ENCODE data around the gene ODF2.
"Not testable (repeated sequence)": the region's sequence is repeated elsewhere in the genome, so short reads cannot be mapped to it uniquely, and the experiment has no call there.

ODF2 gene

GRCh38 chr9:128455849-128456612 is at the start of gene ODF2:
Gene ODF2, plus strand, starts transcription at chr9:128456006. Its CDS starts 86 bp downstream, at chr9:128456092.
- DNase-seq: peak; percentile 98

DNA sequence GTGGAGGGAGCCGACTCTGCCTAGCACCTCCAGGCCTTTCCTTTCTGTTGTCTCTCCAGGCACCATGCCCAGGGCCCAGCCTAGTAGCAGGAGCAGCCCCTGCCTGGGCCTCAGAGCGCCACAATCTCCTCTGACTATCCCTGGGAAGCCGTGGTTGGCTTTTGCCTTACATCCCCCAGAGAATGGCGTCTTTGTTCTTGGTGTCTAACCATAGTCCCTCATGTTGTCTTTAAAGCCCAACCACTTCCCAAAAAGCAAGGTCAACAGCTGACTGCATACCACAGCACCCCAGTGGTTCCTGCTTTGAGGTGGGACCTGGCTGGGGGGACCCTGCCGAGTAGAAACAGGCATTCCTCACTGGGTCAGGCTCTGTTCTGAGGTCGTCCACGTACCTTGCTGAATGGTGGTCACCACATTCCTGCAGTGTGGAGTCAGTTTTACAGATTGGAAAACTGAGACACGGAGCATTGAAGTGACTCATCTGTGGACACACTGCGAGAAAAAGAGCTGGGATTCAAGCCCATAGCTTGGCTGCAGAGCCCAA is 48.9 kb upstream of the ODF2 start:
- no peak for DNase-seq

- DNase-seq: no peak
These were observed 46.8 kb upstream of the ODF2 start for GRCh38 chr9:128408963-128409431.

- DNase-seq: no peak
These were observed 46.4 kb upstream of the ODF2 start for GRCh38 chr9:128409450-128409849.

DNA sequence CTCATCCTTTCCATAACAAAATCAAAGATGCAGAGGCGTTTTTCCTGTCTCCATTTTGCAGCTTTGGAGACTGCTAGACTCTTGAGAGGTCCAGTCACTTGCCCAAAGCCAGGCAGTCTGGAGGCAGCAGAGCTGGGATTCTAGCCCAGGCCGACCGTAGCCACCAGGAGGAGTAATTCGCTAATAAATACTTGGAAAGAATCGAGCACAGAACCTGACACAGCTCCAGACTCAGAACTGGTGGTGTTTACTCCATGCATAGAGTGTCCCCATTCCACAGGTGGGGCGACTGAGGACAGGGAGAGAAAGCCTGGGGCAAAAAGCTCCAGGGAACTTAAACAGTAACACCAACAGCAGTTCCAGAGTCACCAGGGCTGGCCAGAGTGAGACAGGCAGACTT is 45.8 kb upstream of the ODF2 start:
- DNase-seq: no peak

- DNase-seq: no peak
These were observed 44.3 kb upstream of the ODF2 start for GRCh38 chr9:128411364-128412119.

- peak; percentile 73 for DNase-seq
These were observed 43.6 kb upstream of the ODF2 start for GRCh38 chr9:128412120-128412790.

- DNase-seq: not testable (repeated sequence)
These were observed 42.1 kb upstream of the ODF2 start for GRCh38 chr9:128413728-128414127.

DNA sequence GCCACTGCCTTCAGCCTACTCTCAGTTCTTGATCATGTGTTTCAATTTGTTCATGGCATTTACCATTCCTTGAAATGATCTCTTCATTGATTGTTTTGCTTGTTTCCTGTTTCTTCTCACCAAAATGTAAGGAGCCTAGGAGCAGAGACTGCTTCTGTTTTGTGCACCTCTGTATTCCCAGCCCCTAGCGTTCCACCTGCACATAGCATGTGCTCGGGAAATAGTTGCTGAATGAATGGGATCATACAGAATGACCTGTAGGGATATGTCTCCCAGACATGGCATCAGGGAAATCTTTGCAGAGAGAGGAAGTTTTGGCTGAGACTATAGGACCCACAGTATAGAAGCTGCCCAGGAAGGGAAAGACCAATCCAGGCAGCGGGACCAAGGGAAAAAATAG is 41.3 kb upstream of the ODF2 start:
- no peak for DNase-seq

DNA sequence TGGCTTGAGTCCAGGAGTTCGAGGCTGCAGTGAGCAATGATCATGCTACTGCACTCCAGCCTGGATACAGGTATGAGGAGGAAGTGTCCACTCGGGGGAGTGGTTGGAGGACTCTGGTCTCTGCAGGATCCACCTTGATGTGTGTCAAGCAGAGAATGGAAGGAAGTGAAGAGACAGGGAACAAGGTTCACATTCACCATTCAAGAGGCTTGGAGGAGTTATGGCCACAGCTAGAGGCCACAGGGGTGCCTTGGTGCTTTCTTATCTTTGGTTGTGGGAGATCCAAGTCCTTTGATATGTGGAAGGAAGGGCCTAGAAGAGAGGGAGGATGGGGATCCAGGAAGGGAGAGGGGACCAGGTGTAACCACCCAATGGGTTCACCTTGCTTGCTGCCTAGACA is 40.5 kb upstream of the ODF2 start:
- no peak for DNase-seq

GRCh38 chr9:128416014-128416413 is 39.8 kb upstream of the ODF2 start:
- no peak for DNase-seq

GRCh38 chr9:128416432-128417019 is 39.3 kb upstream of the ODF2 start:
- DNase-seq: no peak

DNA sequence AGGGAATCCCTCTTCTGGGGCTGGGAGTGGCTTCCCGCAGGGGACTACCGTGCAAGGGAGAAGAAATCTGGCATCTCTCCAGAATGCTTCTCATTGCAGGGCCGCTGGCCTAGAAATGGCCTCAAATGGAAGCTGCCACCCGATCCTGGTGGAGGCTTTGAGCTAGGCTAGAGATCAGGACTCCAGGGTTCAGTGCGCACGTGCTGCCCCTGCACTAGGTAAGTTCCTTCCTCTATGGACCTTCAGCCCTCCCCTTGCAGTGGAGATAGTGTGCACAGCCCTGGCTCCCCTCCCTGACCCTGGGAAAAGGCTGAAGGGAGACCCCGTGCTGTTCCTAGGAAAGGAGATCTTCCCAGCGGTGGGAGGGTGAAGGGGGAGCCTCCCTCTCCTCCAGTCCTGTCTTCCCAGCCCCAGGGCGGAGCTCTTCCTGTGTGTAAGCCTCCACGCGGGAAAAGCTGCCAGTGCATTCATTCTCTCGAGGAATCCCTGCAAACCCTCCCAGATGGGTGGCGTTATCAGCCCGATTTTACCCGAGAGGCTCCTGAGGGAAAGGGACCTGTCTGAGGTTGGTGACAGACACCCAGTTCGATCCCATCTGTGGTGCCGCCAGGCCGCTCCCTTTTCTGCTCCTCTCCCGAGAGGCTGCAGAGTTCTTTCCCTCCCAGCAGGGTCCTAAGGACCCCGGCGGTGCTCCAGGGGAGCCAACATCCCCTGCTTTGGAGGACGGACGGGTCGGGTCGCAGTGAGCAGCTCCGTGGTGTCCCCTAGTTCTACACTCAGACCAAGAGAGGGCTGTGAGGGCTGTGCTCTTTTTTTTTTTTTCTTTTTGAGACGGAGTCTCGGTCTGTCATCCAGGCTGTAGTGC is 36.5 kb upstream of the ODF2 start:
- DNase-seq: peak; percentile 60

- DNase-seq: peak; percentile 57
These were observed 35.7 kb upstream of the ODF2 start for GRCh38 chr9:128420060-128420650.

- DNase-seq: no peak
These were observed 34.9 kb upstream of the ODF2 start, which contains the start of gene CERCAM for GRCh38 chr9:128420651-128421481. Gene CERCAM, plus strand, starts transcription at chr9:128420857. Its CDS starts 21 bp downstream, at chr9:128420878.

GRCh38 chr9:128421482-128421996 is 34.3 kb upstream of the ODF2 start:
- no peak for DNase-seq

DNA sequence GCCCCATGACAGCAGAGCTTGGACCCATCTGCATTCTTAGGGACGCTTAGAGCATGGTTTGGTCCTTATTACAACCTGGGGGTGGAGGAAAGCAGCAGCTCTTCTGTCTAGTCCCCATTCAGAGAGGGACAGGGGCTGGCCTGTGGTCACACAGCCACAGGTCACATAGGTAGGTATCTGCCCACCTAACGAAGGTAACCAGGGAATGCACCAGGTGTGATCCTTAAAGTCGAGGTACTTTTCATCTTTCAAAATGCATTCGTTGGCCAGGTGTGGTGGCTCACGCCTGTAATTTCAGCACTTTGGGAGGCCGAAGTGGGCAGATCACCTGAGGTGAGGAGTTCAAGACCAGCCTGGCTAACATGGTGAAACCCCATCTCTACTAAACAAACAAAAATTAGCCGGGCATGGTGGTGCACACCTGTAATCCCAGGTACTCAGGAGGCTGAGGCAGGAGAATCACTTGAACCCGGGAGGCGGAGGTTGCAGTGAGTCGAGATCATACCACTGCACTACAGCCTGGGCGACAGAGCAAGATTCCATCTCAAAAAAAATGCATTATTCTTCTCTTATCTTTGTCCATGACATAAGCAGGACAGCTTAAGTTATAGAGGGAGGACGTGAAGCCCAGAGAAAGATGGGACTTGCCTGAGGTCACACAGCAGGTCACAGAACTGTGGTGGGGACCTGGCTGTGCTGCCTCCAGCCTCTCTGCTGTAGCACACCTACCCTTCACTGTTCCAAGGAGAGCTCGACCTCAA is 33.6 kb upstream of the ODF2 start:
- DNase-seq: not testable (repeated sequence)

GRCh38 chr9:128422783-128423150 is 33.0 kb upstream of the ODF2 start:
- no peak for DNase-seq

DNA sequence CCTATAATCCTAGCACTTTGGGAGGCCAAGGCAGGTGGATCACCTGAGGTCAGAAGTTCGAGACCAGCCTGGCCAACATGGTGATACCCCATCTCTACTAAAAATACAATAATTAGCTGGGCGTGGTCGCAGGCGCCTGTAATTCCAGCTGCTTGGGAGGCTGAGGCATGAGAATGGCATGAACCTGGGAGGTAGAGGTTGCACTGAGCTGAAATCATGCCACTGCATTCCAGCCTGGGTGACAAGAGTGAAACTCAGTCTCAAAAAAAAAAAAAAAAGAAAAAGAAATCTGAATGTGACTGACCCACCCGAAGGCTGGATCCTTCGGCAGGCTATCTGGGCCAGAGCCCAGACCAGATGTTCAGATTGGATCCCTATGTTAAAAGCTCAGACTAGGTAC is 32.5 kb upstream of the ODF2 start:
- DNase-seq: not testable (repeated sequence)

Measured in COR-L47 (cell line).